HL-60/S4 (cell line): Measurements from ENCODE around the gene EDC3.
"Not testable (repeated sequence)": the region's sequence is repeated elsewhere in the genome, so short reads cannot be mapped to it uniquely, and the experiment has no call there.

Experiments
- in situ Hi-C: fragments of 300-500 bp; cut with MboI; formaldehyde crosslinking; loops from 2 replicates; pipeline ENCODE4 v1.14.3; 2022; ENCODE audit warnings: low sequenced_read_pairs

The EDC3 gene

GRCh38 chr15:74695597-74696397 lies at the start of gene EDC3:
EDC3 (minus strand) TSS chr15:74696024; CDS start chr15:74675124, 20,900 bp downstream.
- in situ Hi-C loops: no loop called here

GRCh38 chr15:74742422-74742821 lies 46.6 kb upstream of the EDC3 start:
- in situ Hi-C loops: no loop called here

- in situ Hi-C loops: not testable (repeated sequence)
These were observed 42.4 kb upstream of the EDC3 start for GRCh38 chr15:74738239-74738638.

- in situ Hi-C loops: no loop called here
These were observed 39.5 kb upstream of the EDC3 start for GRCh38 chr15:74735305-74735704.

- in situ Hi-C loops: no loop called here
These were observed 37.4 kb upstream of the EDC3 start for GRCh38 chr15:74733269-74733668.

- in situ Hi-C loops: no loop called here
These were observed 37.0 kb upstream of the EDC3 start for GRCh38 chr15:74732846-74733245.

GRCh38 chr15:74730619-74731316 lies 34.9 kb upstream of the EDC3 start:
- in situ Hi-C loops: no loop called here

GRCh38 chr15:74729372-74729771 lies 33.5 kb upstream of the EDC3 start:
- in situ Hi-C loops: not testable (repeated sequence)

GRCh38 chr15:74728699-74729098 lies 32.9 kb upstream of the EDC3 start:
- in situ Hi-C loops: not testable (repeated sequence)

- in situ Hi-C loops: no loop called here
These were observed 31.9 kb upstream of the EDC3 start for GRCh38 chr15:74727727-74728126.

- in situ Hi-C loops: no loop called here
These were observed 30.9 kb upstream of the EDC3 start for GRCh38 chr15:74726774-74727164.

GRCh38 chr15:74725845-74726773 lies 30.3 kb upstream of the EDC3 start:
- in situ Hi-C loops: no loop called here

GRCh38 chr15:74725225-74725774 lies 29.5 kb upstream of the EDC3 start, which contains the start of gene CYP1A1:
CYP1A1 (minus strand) TSS chr15:74725528; CDS start chr15:74723097, 2,431 bp downstream.
- in situ Hi-C loops: no loop called here

- in situ Hi-C loops: no loop called here
These were observed 28.9 kb upstream of the EDC3 start for GRCh38 chr15:74724570-74725224.

GRCh38 chr15:74723754-74724334 lies 28.0 kb upstream of the EDC3 start:
- in situ Hi-C loops: no loop called here

GRCh38 chr15:74723187-74723586 lies 27.4 kb upstream of the EDC3 start:
- in situ Hi-C loops: no loop called here

- in situ Hi-C loops: no loop called here
These were observed 26.8 kb upstream of the EDC3 start for GRCh38 chr15:74722591-74722990.

- in situ Hi-C loops: no loop called here
These were observed 20.8 kb upstream of the EDC3 start for GRCh38 chr15:74716651-74717050.

- in situ Hi-C loops: no loop called here
These were observed 16.5 kb upstream of the EDC3 start for GRCh38 chr15:74712311-74712710.
